Kidney capillary endothelial cell (primary cell): ENCODE results near the gene ZSWIM3.
"Not testable (repeated sequence)": the region's sequence is repeated elsewhere in the genome, so short reads cannot be mapped to it uniquely, and the experiment has no call there.

Experiments
- DNase-seq: peaks from one replicate; pipeline ENCODE4 v3.0.0-alpha.2; 2018; ENCODE audit warnings: low spot score

The ZSWIM3 gene

GRCh38 chr20:45890985-45891983 is 33.9 kb downstream of the ZSWIM3 start, which contains the start of the genes CTSA and NEURL2:
Gene CTSA (plus strand): TSS chr20:45891335. CDS start chr20:45891569, 234 bp downstream.
Gene NEURL2 (minus strand): TSS chr20:45891208. CDS start chr20:45890991, 217 bp downstream.
- peak; percentile 87 for DNase-seq

- no peak for DNase-seq
Measured at GRCh38 chr20:45892049-45892825, 34.8 kb downstream of the ZSWIM3 start.

GRCh38 chr20:45892828-45893500 is 35.5 kb downstream of the ZSWIM3 start:
- no peak for DNase-seq

- DNase-seq, result no peak
Measured at GRCh38 chr20:45893831-45894230, 36.4 kb downstream of the ZSWIM3 start.

- no peak for DNase-seq
Measured at GRCh38 chr20:45894797-45895196, 37.4 kb downstream of the ZSWIM3 start.

GRCh38 chr20:45896641-45897161 is 39.3 kb downstream of the ZSWIM3 start:
- no peak for DNase-seq

GRCh38 chr20:45897289-45897688 is 39.9 kb downstream of the ZSWIM3 start:
- DNase-seq, result no peak

GRCh38 chr20:45897692-45898091 is 40.3 kb downstream of the ZSWIM3 start:
- no peak for DNase-seq

GRCh38 chr20:45898285-45898684 is 40.9 kb downstream of the ZSWIM3 start:
- DNase-seq, result no peak

- DNase-seq, result no peak
Measured at GRCh38 chr20:45899046-45899835, 41.8 kb downstream of the ZSWIM3 start.

- not testable (repeated sequence) for DNase-seq
Measured at GRCh38 chr20:45901332-45901731, 43.9 kb downstream of the ZSWIM3 start.

GRCh38 chr20:45902199-45902701 is 44.8 kb downstream of the ZSWIM3 start:
- no peak for DNase-seq

- DNase-seq, result no peak
Measured at GRCh38 chr20:45904583-45905504, 47.4 kb downstream of the ZSWIM3 start.

GRCh38 chr20:45905505-45906079 is 48.2 kb downstream of the ZSWIM3 start:
- no peak for DNase-seq

GRCh38 chr20:45907219-45907948 is 50.0 kb downstream of the ZSWIM3 start:
- DNase-seq, result no peak

GRCh38 chr20:45908084-45908483 is 50.7 kb downstream of the ZSWIM3 start:
- DNase-seq, result no peak

- no peak for DNase-seq
Measured at GRCh38 chr20:45909336-45909808, 52.0 kb downstream of the ZSWIM3 start.
